C4-2B (cell line): Measurements from ENCODE around the gene NPTN.

Source experiments
- H3K27ac ChIP-seq: fragments of 450-650 bp; 2 replicates; pipeline ENCODE4 v1.5.1; 2017
- CTCF ChIP-seq: fragments of 450-650 bp; conservative IDR thresholded peaks from 2 replicates; pipeline ENCODE4 v1.5.1; 2017; ENCODE audit warnings: mild to moderate bottlenecking
- ZFX ChIP-seq: fragments of 450-650 bp; IDR thresholded peaks from 2 replicates; pipeline ENCODE4 v1.6.1; 2017

The NPTN gene

GRCh38 chr15:73607405-73607804 lies 25.8 kb downstream of the NPTN start:
- TF ChIP-seq CTCF = no peak
- TF ChIP-seq ZFX = no peak
- H3K27ac ChIP-seq = no peak overlapping the region

DNA sequence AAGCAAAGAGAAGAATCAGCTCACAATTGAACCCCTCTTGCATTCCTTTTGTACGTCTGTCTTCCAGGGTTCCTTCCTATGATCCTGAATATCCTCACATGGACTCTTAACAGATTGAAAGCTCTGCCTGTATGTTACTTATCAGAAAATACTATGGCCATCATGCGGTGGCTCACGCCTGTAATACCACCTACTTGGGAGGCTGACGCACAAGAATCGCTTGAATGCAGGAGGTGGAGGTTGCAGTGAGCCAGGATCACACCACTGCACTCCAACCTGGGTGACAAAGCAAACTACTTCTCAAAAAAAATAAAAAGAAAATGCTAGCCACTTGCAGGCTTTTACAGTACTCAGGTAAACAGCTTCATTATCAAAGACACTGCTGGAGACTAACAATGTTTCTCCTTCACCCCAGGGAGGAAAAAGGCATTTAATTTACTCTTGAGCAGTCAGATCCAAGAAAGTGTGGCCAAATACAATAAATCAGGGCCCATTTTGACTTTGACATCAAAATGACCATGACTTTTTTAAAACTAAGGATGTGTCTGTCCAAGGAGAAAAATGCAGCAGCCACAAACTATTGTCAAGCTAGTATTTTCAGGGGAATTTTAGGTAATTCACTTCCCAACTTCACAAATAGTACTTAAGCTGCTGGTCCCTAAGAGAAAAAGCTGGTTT lies 27.3 kb downstream of the NPTN start:
- H3K27ac ChIP-seq = no peak overlapping the region
- TF ChIP-seq ZFX (no peak), CTCF (no peak)

- H3K27ac ChIP-seq = no peak overlapping the region
- TF ChIP-seq CTCF (no peak), ZFX (no peak)
Observed at GRCh38 chr15:73604477-73604876, 28.7 kb downstream of the NPTN start.

- TF ChIP-seq ZFX = no peak
- no peak for TF ChIP-seq CTCF
- no peak overlapping the region for H3K27ac ChIP-seq
Observed at GRCh38 chr15:73602992-73603391, 30.2 kb downstream of the NPTN start.

DNA sequence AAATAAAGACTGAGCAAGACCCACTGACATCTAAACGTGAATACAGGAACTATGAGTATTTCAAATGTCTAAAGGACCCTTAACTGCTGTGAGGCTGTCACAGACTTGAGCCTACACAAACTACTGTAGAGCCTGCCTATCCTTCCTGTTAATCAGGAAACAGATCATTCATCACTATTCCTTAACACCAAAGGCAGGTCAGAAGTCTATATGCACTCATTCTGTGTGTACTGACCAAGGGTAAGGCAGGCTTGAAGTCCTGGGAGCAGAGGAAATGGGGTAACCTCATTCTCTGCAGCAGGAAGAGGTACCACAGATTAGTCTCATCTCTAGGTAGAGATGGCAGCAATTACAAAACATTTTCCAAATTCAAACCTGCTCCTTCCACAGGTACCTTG lies 30.7 kb downstream of the NPTN start:
- peak overlapping the region; percentile 60; the same call in 1 of the 2 replicates for H3K27ac ChIP-seq
- TF ChIP-seq ZFX (no peak), CTCF (no peak)

DNA sequence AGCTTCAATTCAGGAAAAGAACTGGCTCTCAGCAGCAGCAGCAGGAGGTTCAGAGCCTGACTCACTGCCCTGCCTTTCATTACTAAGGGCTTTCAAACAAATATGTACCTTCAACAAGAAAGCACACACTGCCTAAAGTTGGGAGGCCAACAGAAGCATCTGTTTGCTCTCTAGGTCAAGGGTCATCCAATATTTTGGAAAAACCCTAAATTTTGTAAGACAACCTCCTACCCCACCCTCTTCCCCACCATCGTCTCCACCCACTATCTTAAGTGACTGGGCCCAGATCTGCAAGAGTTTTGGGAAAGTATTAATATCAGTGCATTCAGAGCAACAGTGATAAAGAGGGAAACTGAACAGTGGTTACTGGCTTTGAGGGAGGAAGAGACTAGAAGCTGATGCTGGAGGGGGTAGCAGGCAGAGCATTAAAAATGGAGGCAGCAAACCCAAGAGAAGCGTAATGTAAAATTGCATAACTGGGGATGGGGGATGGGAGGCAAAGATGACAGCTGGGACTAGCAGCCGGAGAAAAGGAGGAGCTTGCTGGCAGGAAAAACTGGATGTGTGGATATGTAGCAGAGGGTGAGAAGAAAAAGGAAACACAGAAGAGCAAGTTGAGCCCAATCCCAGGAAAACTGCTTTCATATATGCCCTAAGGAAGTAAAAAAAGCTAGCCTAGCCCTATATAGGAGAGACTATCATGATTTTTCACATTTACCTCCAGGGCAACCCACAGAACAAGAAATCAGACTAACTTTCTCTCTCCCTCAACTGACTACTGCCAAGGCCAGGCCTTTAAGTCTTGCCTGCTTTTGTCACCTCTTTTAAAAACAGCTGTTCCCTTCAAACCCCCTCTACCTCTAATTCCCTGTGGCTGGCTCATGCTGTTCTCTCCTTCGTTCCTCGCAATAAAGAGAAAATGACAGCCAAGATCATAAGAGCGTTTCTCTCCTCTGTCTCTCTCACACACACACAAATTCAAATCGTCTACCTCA lies 31.4 kb downstream of the NPTN start:
- TF ChIP-seq CTCF (no peak), ZFX (no peak)
- H3K27ac ChIP-seq = peak overlapping the region; percentile 60; the same call in 1 of the 2 replicates
